ENCODE data around the gene MAP3K9.

DNA sequence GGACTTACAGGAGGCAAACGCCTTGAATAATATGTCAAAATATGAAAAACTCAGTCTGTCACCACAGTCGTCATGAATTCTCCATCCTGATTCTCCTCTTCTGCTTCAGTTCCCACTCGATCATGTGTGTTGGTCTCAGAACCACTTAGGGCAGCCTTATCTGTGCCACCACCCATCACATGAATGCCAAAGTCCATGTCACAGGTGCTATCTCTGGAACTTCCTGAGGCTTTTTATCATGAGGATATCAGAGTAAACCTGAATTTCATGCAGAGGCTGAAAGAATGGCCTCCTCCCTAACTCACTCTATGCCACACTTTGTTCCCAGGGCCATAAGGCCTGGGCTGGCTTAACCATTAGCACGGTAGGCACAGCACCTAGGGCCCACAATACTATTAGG, 28.8 kb upstream of the MAP3K9 start:
- TF ChIP-seq POLR2A (IDR thresholded peaks at IDR 0.05) (no peak), CTCF (IDR thresholded peaks at IDR 0.05) (no peak)

Data from sigmoid colon (tissue), 3 donors.